Thyroid gland (tissue), 4 donors: ENCODE results near the gene ALG10. TPM values are rescaled to one million over a fixed set of nuclear protein-coding genes. Genes with fewer than 3 reads are reported as not detected.
"Not testable (repeated sequence)": the region's sequence is repeated elsewhere in the genome, so short reads cannot be mapped to it uniquely, and the experiment has no call there.

Source experiments
- DNase-seq, 2 donors: peaks; one replicate each; pipeline ENCODE4 v3.0.0-alpha.2; 2019
- H3K27ac ChIP-seq, 3 donors: fragments of 200-600 bp; sonication (generic); 1 replicate in 2 of 3; 2 replicates in 1 of 3; pipeline ENCODE4 v1.5.1; 2016 to 2019; ENCODE audit warnings: mild to moderate bottlenecking in 1 of 3, moderate library complexity in 1 of 3
- H3K27me3 ChIP-seq: fragments of 200-600 bp; sonication (generic); one replicate; pipeline ENCODE4 v1.5.1; 2019
- H3K36me3 ChIP-seq, 2 donors: fragments of 200-600 bp; sonication (generic); one replicate each; pipeline ENCODE4 v1.5.1; 2016 to 2019
- H3K4me1 ChIP-seq, 2 donors: fragments of 200-600 bp; sonication (generic); one replicate each; pipeline ENCODE4 v1.5.1; 2017 to 2019
- H3K4me3 ChIP-seq, 3 donors: fragments of 200-600 bp; sonication (generic); replicated peaks in 1 of 3; 1 replicate in 2 of 3; 2 replicates in 1 of 3; pipeline ENCODE4 v1.5.1; 2016; ENCODE audit warnings: mild to moderate bottlenecking in 1 of 3
- H3K9me3 ChIP-seq: fragments of 200-600 bp; sonication (generic); one replicate; pipeline ENCODE4 v1.5.1; 2017
- CTCF ChIP-seq, 6 experiments: fragments of 200-600 bp in 3 of 6; fragments of 450-650 bp in 3 of 6; sonication (generic) in 3 of 6; IDR thresholded peaks; one replicate each; pipeline ENCODE4 v1.5.1; 2016 to 2019; ENCODE audit warnings: antibody characterized with exemption in 6 of 6, mild to moderate bottlenecking in 2 of 6, inconsistent platforms in 1 of 6, moderate library complexity in 1 of 6
- POLR2A ChIP-seq, 2 donors: fragments of 450-650 bp; IDR thresholded peaks; one replicate each; pipeline ENCODE4 v1.6.1; 2017; ENCODE audit warnings: antibody characterized with exemption in 2 of 2, mild to moderate bottlenecking in 2 of 2, moderate library complexity in 1 of 2
- WGBS, 2 donors: methylation state at CpG; one replicate each; pipeline ENCODE4 v1.1.5; 2017; 5-methylcytosine and 5-hydroxymethylcytosine counted together
- intact Hi-C: fragments of 100-400 bp; cut with DNase I; formaldehyde crosslinking; loops from one replicate; pipeline ENCODE4 v1.15.1; 2023
- total RNA-seq, 4 donors: library from RNA; depleted of rRNA; stranded (reverse); fragments of >200 nt; gene quantifications; one replicate each; pipeline ENCODE4 v1.2.3, GENCODE V29; 2016

Gene ALG10
- total RNA-seq, 4 donors from 2014 or later, result 8.9 to 19.1 (median 9.9) TPM

GRCh38 chr12:33994857-33995808 is 27.2 kb upstream of the ALG10 start:
- Histone ChIP-seq H3K27me3 (no peaks in the 10 kb centered on the region), H3K4me1 (no peaks in the 10 kb centered on the region), H3K36me3 (no peaks in the 10 kb centered on the region), H3K9me3 (no peaks in the 10 kb centered on the region), H3K27ac (no peak overlapping the region), H3K4me3 (no peak overlapping the region)
- DNase-seq, result no peak
- 79 to 84% methylated on average over 4 of the region's 4 CpGs for WGBS, 2 donors
- TF ChIP-seq POLR2A (IDR thresholded peaks at IDR 0.05) (no peak), CTCF (IDR thresholded peaks at IDR 0.05) (no peak)
- intact Hi-C loops, result no loop called here

- H3K27ac ChIP-seq, intact Hi-C loops, H3K4me1 ChIP-seq, H3K27me3 ChIP-seq, H3K4me3 ChIP-seq, H3K9me3 ChIP-seq, H3K36me3 ChIP-seq, DNase-seq: not testable (repeated sequence)
Measured at GRCh38 chr12:34008835-34009234, 13.5 kb upstream of the ALG10 start.

DNA sequence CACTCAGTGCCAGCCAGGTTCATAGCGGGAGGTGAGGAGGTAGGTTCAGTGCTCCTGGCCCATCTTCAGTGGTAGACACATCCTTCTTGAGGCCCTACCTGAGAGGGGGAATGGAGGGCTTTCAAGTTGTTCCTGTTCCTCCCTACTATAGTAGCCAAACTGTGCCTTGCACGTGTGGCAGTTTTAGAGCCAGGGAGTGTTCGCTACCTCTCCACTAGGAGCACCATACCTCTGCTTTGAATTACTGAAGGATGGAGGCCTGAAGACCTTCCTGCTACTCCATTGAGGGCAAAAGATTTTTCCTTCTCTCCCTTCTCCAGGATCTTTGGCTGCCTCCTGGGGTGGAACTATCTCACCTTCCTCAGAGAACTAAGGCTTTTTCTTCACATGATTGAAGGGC is 5.9 kb upstream of the ALG10 start:
- no peaks in the 10 kb centered on the region for H3K36me3 ChIP-seq
- WGBS, 2 donors, result 63 to 78% methylated on average over 3 of the region's 3 CpGs
- no peaks in the 10 kb centered on the region for H3K9me3 ChIP-seq
- no peak overlapping the region for H3K27ac ChIP-seq
- no peak for DNase-seq
- no peaks in the 10 kb centered on the region for H3K27me3 ChIP-seq
- no peak overlapping the region for H3K4me3 ChIP-seq
- H3K4me1 ChIP-seq, result peaks cover 0 to under 1% of the 10 kb centered on the region in 2 donors
- TF ChIP-seq POLR2A (IDR thresholded peaks at IDR 0.05) (no peak), CTCF (IDR thresholded peaks at IDR 0.05) (no peak)
- intact Hi-C loops, result loop anchor here (5.0 kb wide), 1 partner anchor 1259 kb away; the partner anchor contains the start of gene YARS2

DNA sequence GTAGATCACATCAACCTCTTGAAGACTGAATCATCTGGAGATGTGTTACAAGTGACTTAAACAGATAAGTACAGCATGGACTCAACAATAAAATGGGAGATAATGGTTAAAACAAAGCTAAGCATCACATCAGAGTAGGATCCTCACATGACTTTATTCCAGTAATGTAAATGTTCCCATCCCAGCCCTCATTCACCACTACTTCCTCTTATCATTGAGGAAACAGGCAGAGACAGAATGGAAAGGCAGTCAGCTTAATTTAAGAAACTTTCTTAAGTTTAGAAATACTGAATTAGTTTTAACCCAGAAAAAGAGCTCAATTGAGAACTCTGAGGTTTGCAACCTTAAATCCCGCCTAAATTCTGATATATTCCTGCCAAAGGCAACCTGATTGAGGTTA is 1.2 kb upstream of the ALG10 start:
- no peaks in the 10 kb centered on the region for H3K27me3 ChIP-seq
- DNase-seq, result no peak
- 98 to 100% methylated on average over 1 of the region's 1 CpG for WGBS, 2 donors
- intact Hi-C loops, result no loop called here
- no peak for TF ChIP-seq CTCF (IDR thresholded peaks at IDR 0.05)
- no peak for TF ChIP-seq POLR2A (IDR thresholded peaks at IDR 0.05)
- H3K4me3 ChIP-seq, result no peak overlapping the region
- H3K4me1 ChIP-seq, result peaks cover 11 to 12% of the 10 kb centered on the region in 2 donors
- no peaks in the 10 kb centered on the region for H3K36me3 ChIP-seq
- no peak overlapping the region for H3K27ac ChIP-seq
- no peaks in the 10 kb centered on the region for H3K9me3 ChIP-seq

DNA sequence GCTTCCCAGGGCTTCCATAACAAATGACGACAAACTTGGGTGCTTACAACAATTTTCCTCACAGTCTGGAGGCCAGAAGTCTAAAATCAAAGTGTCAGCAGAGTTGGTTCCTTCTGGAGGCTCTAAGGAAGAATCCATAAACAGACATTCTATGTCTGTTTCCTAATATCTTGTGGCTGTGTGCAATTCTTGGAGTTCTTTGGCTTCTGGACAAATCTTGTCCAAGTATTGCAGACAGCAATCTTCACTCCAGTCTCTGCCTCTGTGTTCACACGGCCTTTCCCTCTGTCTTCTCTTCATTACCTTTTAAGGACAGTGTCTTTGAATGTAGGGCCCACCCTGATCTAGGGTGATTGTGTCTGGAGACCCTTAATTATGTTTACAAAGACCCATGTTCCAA is 5.4 kb downstream of the ALG10 start:
- H3K36me3 ChIP-seq, H3K27ac ChIP-seq, H3K9me3 ChIP-seq, intact Hi-C loops, H3K27me3 ChIP-seq, DNase-seq, H3K4me3 ChIP-seq: not testable (repeated sequence)
- H3K4me1 ChIP-seq, result peaks cover 8 to 11% of the 10 kb centered on the region in 2 donors
- 88 to 91% methylated on average over 2 of the region's 2 CpGs for WGBS, 2 donors

DNA sequence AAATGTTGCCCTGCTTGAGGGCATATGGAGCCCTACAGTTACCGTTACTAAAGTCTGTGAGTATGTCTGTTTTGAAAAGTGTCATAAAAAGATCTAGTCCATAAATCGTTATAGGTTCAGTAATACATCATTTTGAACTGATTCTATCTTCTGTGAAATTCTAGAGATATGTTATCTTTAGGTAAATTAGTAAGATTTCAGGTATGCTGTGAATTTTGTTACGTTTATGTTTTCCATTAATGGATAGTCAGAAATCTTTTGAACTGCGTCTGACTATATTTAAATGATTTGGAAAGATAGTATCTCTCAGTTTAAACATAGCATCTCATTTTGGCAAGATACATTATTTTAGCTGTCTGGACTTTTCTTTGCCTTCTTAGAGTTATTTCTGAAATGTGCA is 8.3 kb downstream of the ALG10 start:
- Histone ChIP-seq H3K36me3 (no peaks in the 10 kb centered on the region), H3K27ac (no peak overlapping the region), H3K4me3 (no peak overlapping the region), H3K9me3 (no peaks in the 10 kb centered on the region), H3K4me1 (no peaks in the 10 kb centered on the region), H3K27me3 (no peaks in the 10 kb centered on the region)
- 93 to 94% methylated on average over 4 of the region's 4 CpGs for WGBS, 2 donors
- intact Hi-C loops, result no loop called here
- no peak for DNase-seq
- TF ChIP-seq POLR2A (IDR thresholded peaks at IDR 0.05) (no peak), CTCF (IDR thresholded peaks at IDR 0.05) (no peak)
